Measurements from ENCODE around the gene IFT57. TPM values are rescaled to one million over a fixed set of nuclear protein-coding genes. Genes with fewer than 3 reads are reported as not detected.

The IFT57 gene
- total RNA-seq, 1 donor: 74.9 TPM

GRCh38 chr3:108130236-108130635 is 92.0 kb downstream of the IFT57 start:
- no peak overlapping the region for H2AFZ ChIP-seq (ENCODE audit: low read length)
- no peak overlapping the region for H3K4me3 ChIP-seq (ENCODE audit: insufficient read depth, low read length)
- H3K27me3 ChIP-seq (ENCODE audit: insufficient read depth, low read length): no peaks in the 10 kb centered on the region
- no peak overlapping the region for H3K27ac ChIP-seq (ENCODE audit: low read depth, low read length)
- H3K79me2 ChIP-seq (ENCODE audit: insufficient read depth, low read length): no peaks in the 10 kb centered on the region
- DNase-seq (ENCODE audit: insufficient read length, low spot score, missing footprints): no peak
- no peaks in the 10 kb centered on the region for H3K9me3 ChIP-seq (ENCODE audit: low read depth, low read length)
- H4K20me1 ChIP-seq (ENCODE audit: insufficient read depth, low read length): no peaks in the 10 kb centered on the region
- no peak overlapping the region for H3K4me2 ChIP-seq (ENCODE audit: insufficient read depth, low read length)
- peaks cover 27% of the 10 kb centered on the region for H3K4me1 ChIP-seq (ENCODE audit: insufficient read depth, low read length)
- no peak for TF ChIP-seq CTCF (IDR thresholded peaks at IDR 0.05; ENCODE audit: extremely low read depth, low read depth, low read length)
- no peaks in the 10 kb centered on the region for H3K36me3 ChIP-seq (ENCODE audit: insufficient read depth, low read length)

- TF ChIP-seq CTCF (IDR thresholded peaks at IDR 0.05; ENCODE audit: extremely low read depth, low read depth, low read length): no peak
- H3K4me1 ChIP-seq (ENCODE audit: insufficient read depth, low read length): peaks cover 17% of the 10 kb centered on the region
- H3K9me3 ChIP-seq (ENCODE audit: low read depth, low read length): no peaks in the 10 kb centered on the region
- DNase-seq (ENCODE audit: insufficient read length, low spot score, missing footprints): no peak
- no peaks in the 10 kb centered on the region for H3K36me3 ChIP-seq (ENCODE audit: insufficient read depth, low read length)
- no peaks in the 10 kb centered on the region for H3K27me3 ChIP-seq (ENCODE audit: insufficient read depth, low read length)
- H4K20me1 ChIP-seq (ENCODE audit: insufficient read depth, low read length): no peaks in the 10 kb centered on the region
- H3K27ac ChIP-seq (ENCODE audit: low read depth, low read length): no peak overlapping the region
- H3K4me3 ChIP-seq (ENCODE audit: insufficient read depth, low read length): no peak overlapping the region
- H2AFZ ChIP-seq (ENCODE audit: low read length): no peak overlapping the region
- H3K79me2 ChIP-seq (ENCODE audit: insufficient read depth, low read length): no peaks in the 10 kb centered on the region
- no peak overlapping the region for H3K4me2 ChIP-seq (ENCODE audit: insufficient read depth, low read length)
Observed at GRCh38 chr3:108127301-108127988, 94.8 kb downstream of the IFT57 start.

- DNase-seq (ENCODE audit: insufficient read length, low spot score, missing footprints): no peak
- H3K79me2 ChIP-seq (ENCODE audit: insufficient read depth, low read length): no peaks in the 10 kb centered on the region
- peaks cover 6% of the 10 kb centered on the region for H3K4me1 ChIP-seq (ENCODE audit: insufficient read depth, low read length)
- H3K36me3 ChIP-seq (ENCODE audit: insufficient read depth, low read length): no peaks in the 10 kb centered on the region
- TF ChIP-seq CTCF (IDR thresholded peaks at IDR 0.05; ENCODE audit: extremely low read depth, low read depth, low read length): no peak
- no peaks in the 10 kb centered on the region for H4K20me1 ChIP-seq (ENCODE audit: insufficient read depth, low read length)
- H3K27ac ChIP-seq (ENCODE audit: low read depth, low read length): no peak overlapping the region
- H3K4me3 ChIP-seq (ENCODE audit: insufficient read depth, low read length): no peak overlapping the region
- H3K9me3 ChIP-seq (ENCODE audit: low read depth, low read length): no peaks in the 10 kb centered on the region
- H2AFZ ChIP-seq (ENCODE audit: low read length): no peak overlapping the region
- no peak overlapping the region for H3K4me2 ChIP-seq (ENCODE audit: insufficient read depth, low read length)
- peaks cover 6% of the 10 kb centered on the region for H3K27me3 ChIP-seq (ENCODE audit: insufficient read depth, low read length)
Observed at GRCh38 chr3:108126348-108126747, 95.9 kb downstream of the IFT57 start.

GRCh38 chr3:108125550-108126071 is 96.6 kb downstream of the IFT57 start:
- H3K27me3 ChIP-seq (ENCODE audit: insufficient read depth, low read length): peaks cover 9% of the 10 kb centered on the region
- TF ChIP-seq CTCF (IDR thresholded peaks at IDR 0.05; ENCODE audit: extremely low read depth, low read depth, low read length): no peak

More at GRCh38 chr3:108125550-108126071, 96.6 kb downstream of the IFT57 start:
- no peak for DNase-seq (ENCODE audit: insufficient read length, low spot score, missing footprints)
- Histone ChIP-seq H3K4me3 (ENCODE audit: insufficient read depth, low read length) (no peak overlapping the region), H3K9me3 (ENCODE audit: low read depth, low read length) (no peaks in the 10 kb centered on the region), H2AFZ (ENCODE audit: low read length) (no peak overlapping the region), H4K20me1 (ENCODE audit: insufficient read depth, low read length) (no peaks in the 10 kb centered on the region), H3K79me2 (ENCODE audit: insufficient read depth, low read length) (no peaks in the 10 kb centered on the region), H3K36me3 (ENCODE audit: insufficient read depth, low read length) (no peaks in the 10 kb centered on the region), H3K27ac (ENCODE audit: low read depth, low read length) (no peak overlapping the region), H3K4me2 (ENCODE audit: insufficient read depth, low read length) (no peak overlapping the region), H3K4me1 (ENCODE audit: insufficient read depth, low read length) (peaks cover under 1% of the 10 kb centered on the region)
